Right lobe of liver (tissue), 6 donors: ENCODE measurements around the gene ATF1. TPM values are rescaled to one million over a fixed set of nuclear protein-coding genes. Genes with fewer than 3 reads are reported as not detected.

Experiments used
- ATAC-seq, 4 donors: fragments of 200-7000 bp; cut with Tn5 transposase; one replicate each; pipeline ENCODE4 v1.9.1; 2020; ENCODE audit warnings: mild to moderate bottlenecking in 4 of 4, moderate library complexity in 4 of 4
- DNase-seq, 3 donors: peaks; one replicate each; pipeline ENCODE4 v3.0.0-alpha.2; 2020
- H3K27ac ChIP-seq, 3 donors: fragments of 200-600 bp; one replicate each; pipeline ENCODE4 v1.8.0; 2022
- H3K27me3 ChIP-seq, 2 donors: fragments of 200-600 bp; one replicate each; pipeline ENCODE4 v1.8.0; 2022
- H3K36me3 ChIP-seq, 4 donors: fragments of 200-600 bp; sonication (generic) in 1 of 4; one replicate each; pipeline versions ENCODE4 v1.5.1 to v1.8.0; 2017 to 2022; ENCODE audit warnings: control low read depth in 1 of 4
- H3K4me1 ChIP-seq, 4 donors: fragments of 200-600 bp; sonication (generic) in 1 of 4; one replicate each; pipeline versions ENCODE4 v1.5.1 to v1.8.0; 2017 to 2022; ENCODE audit warnings: control low read depth in 1 of 4
- H3K4me3 ChIP-seq, 3 donors: fragments of 200-600 bp; one replicate each; pipeline ENCODE4 v1.8.0; 2022
- H3K9me3 ChIP-seq, 4 donors: fragments of 200-600 bp; sonication (generic) in 1 of 4; one replicate each; pipeline versions ENCODE4 v1.5.1 to v1.8.0; 2017 to 2022; ENCODE audit warnings: control low read depth in 1 of 4
- CTCF ChIP-seq, 4 donors: fragments of 200-600 bp in 3 of 4; fragments of 450-650 bp in 1 of 4; IDR thresholded peaks; one replicate each; pipeline versions ENCODE4 v1.5.1 to v1.8.0; 2016 to 2022; ENCODE audit warnings: antibody characterized with exemption in 4 of 4, mild to moderate bottlenecking in 2 of 4
- POLR2A ChIP-seq: fragments of 450-650 bp; IDR thresholded peaks from one replicate; pipeline ENCODE4 v1.6.1; 2017; ENCODE audit warnings: antibody characterized with exemption, mild to moderate bottlenecking
- WGBS: methylation state at CpG from one replicate; pipeline ENCODE4 v1.1.6; 2018; ENCODE audit warnings: low coverage, low lambda C conversion rate; ENCODE audit not compliant: insufficient coverage; ENCODE audit errors: missing lambda C conversion rate; 5-methylcytosine and 5-hydroxymethylcytosine counted together
- intact Hi-C, 2 donors: fragments of 100-400 bp; cut with DNase I; formaldehyde crosslinking; loops; one replicate each; pipeline versions ENCODE4 v1.11.2 to v1.14.1; 2022
- total RNA-seq, 6 experiments: library from RNA; depleted of rRNA in 2 of 6; stranded (reverse); fragments of >200 nt in 2 of 6; fragmentation: NEBNext Ultra II Directional in 3 of 6; extraction: Animal tissue kit (Norgen Biotek cat#: 25700) in 3 of 6; gene quantifications; one replicate each; pipeline versions ENCODE4 v1.1.0 to v1.2.4, GENCODE V29; 2016 to 2023
- donor health status: DM: no; HTN: yes; CAD: no.
- donor health status: DM: no; HTN: no; CAD: no.
- donor health status: DM: no; HTN: no; CAD: no.
- donor health status: DM: no; HTN: yes; CAD: no.
- donor health status: DM: no; HTN: yes; CAD: no.

Gene ATF1
- total RNA-seq, 6 experiments from 2014 or later: 7.3 to 19.9 (median 13.4) TPM

GRCh38 chr12:50734409-50735263 is 29.3 kb upstream of the ATF1 start:
- Histone ChIP-seq H3K9me3 (no peaks in the 10 kb centered on the region), H3K4me3 (no peak overlapping the region), H3K36me3 (peaks cover 0 to 97% (median 46%) of the 10 kb centered on the region in 4 donors), H3K4me1 (no peaks in the 10 kb centered on the region), H3K27ac (no peak overlapping the region), H3K27me3 (no peaks in the 10 kb centered on the region)
- intact Hi-C loops: no loop called here
- TF ChIP-seq CTCF (IDR thresholded peaks at IDR 0.05) (peak; percentile 29 to 54 (median 44)), POLR2A (no peak)
- ATAC-seq (peak; percentile 54 to 68 (median 62)), DNase-seq (no peak)
- 74% methylated on average over 10 of the region's 10 CpGs for WGBS

DNA sequence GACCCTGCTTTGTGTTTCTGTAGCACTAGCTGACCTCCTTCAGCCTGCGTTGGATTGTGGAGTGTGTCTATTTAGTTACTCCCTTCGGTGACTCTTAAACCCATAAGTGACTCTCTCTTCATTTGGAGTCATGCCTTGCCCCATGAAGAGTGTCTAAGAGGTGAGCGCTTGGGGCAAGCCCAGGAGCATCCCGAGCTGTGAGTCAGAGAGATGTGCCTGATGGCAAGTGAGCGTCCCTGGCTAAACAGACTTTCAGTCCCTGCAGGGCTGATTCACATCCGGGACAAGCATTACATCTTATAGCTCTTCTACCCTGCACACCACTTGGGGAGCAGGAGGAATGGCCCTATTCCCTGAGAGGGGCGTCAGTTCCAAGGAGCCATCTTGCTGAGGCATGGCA is 24.3 kb upstream of the ATF1 start:
- no peak for TF ChIP-seq CTCF (IDR thresholded peaks at IDR 0.05)
- TF ChIP-seq POLR2A: no peak
- H3K9me3 ChIP-seq: no peaks in the 10 kb centered on the region
- H3K4me3 ChIP-seq: no peak overlapping the region
- H3K27ac ChIP-seq: no peak overlapping the region
- ATAC-seq (no peak), DNase-seq (no peak)
- WGBS: 92% methylated on average over 2 of the region's 7 CpGs
- no peaks in the 10 kb centered on the region for H3K27me3 ChIP-seq
- peaks cover 0 to 97% (median 62%) of the 10 kb centered on the region in 4 donors for H3K36me3 ChIP-seq
- no peaks in the 10 kb centered on the region for H3K4me1 ChIP-seq
- intact Hi-C loops: no loop called here

DNA sequence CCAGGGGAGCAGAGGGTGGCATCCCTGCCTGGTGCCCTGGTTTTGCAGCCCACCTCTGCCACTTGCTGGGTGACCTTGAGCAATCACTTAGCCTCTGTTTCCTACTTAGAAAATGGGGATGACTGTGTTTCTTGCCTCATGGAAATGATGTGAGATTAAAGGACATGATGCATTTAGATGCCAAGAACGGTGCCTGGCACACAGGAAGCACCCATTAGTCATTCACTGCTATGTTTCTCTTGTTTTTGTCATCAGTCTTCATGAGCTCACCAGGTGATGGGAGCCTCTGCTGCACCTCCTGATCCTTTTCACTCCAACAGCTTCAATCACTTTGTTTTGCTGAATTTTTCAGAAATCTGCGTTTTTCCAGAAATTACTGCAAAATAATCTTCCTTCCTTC is 23.6 kb upstream of the ATF1 start:
- no peak for TF ChIP-seq POLR2A
- no peak for TF ChIP-seq CTCF (IDR thresholded peaks at IDR 0.05)
- Histone ChIP-seq H3K27ac (no peak overlapping the region), H3K27me3 (no peaks in the 10 kb centered on the region), H3K9me3 (no peaks in the 10 kb centered on the region), H3K36me3 (peaks cover 0 to 100% (median 63%) of the 10 kb centered on the region in 4 donors), H3K4me3 (no peak overlapping the region), H3K4me1 (no peaks in the 10 kb centered on the region)
- intact Hi-C loops: no loop called here
- DNase-seq (no peak), ATAC-seq (no peak)
- WGBS: 100% methylated on average over 1 of the region's 2 CpGs

DNA sequence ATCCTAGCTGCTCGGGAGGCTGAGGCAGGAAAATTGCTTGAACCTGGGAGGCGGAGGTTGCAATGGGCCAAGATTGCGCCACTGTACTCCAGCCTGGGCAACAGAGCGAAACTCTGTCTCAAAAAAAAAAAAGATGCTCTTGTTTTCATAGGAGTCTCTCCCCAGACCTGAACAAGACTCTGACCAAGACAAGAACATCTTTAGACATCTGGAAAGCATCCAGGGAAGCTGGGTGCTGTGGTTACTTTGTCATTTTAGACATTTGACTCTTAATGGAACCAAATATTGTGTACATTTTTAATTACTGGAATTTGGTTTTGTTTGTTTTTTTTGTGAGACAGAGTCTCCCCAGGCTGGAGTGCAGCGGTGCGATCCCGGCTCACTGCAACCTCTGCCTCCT is 21.1 kb upstream of the ATF1 start:
- Histone ChIP-seq H3K27me3 (no peaks in the 10 kb centered on the region), H3K27ac (no peak overlapping the region), H3K36me3 (peaks cover 0 to 99% (median 52%) of the 10 kb centered on the region in 4 donors), H3K4me1 (no peaks in the 10 kb centered on the region), H3K9me3 (no peaks in the 10 kb centered on the region), H3K4me3 (no peak overlapping the region)
- WGBS: 94% methylated on average over 7 of the region's 7 CpGs
- intact Hi-C loops: no loop called here
- DNase-seq: no peak
- TF ChIP-seq CTCF (IDR thresholded peaks at IDR 0.05): no peak
- no peak for TF ChIP-seq POLR2A
- ATAC-seq: no peak
